Fibroblast of lung (primary cell): ENCODE results near the gene NPNT.

Source experiments
- CTCF ChIP-seq, 2 donors: IDR thresholded peaks in 1 of 2; conservative IDR thresholded peaks in 1 of 2; 1 replicate in 1 of 2; 2 replicates in 1 of 2; pipeline ENCODE4 v1.5.1; 2011 to 2012; ENCODE audit warnings: low read length in 2 of 2, control low read depth in 1 of 2, inconsistent platforms in 1 of 2, low read depth in 1 of 2, mild to moderate bottlenecking in 1 of 2
- EZH2 ChIP-seq: IDR thresholded peaks from 2 replicates; pipeline ENCODE4 v1.5.1; 2012; ENCODE audit warnings: low read length, control low read depth, mild to moderate bottlenecking; ENCODE audit errors: missing control alignments

GRCh38 chr4:105946771-105947170, 51.5 kb downstream of the NPNT start:
- TF ChIP-seq CTCF (conservative IDR thresholded peaks at IDR 0.05 in 1 of 2, IDR thresholded peaks at IDR 0.05 in 1 of 2; ENCODE audit: low read depth in 1 of 2, low read length in 2 of 2) (no peak), EZH2 (no peak)
